Body of pancreas (tissue), 4 donors: ENCODE measurements around the gene METTL25B.

Experiments used
- CTCF ChIP-seq, 7 experiments: fragments of 450-650 bp in 4 of 7; fragments of 200-600 bp in 3 of 7; sonication (generic) in 3 of 7; IDR thresholded peaks; one replicate each; pipeline ENCODE4 v1.5.1; 2016 to 2019; ENCODE audit warnings: antibody characterized with exemption in 7 of 7
- POLR2A ChIP-seq, 3 donors: fragments of 450-650 bp; IDR thresholded peaks; one replicate each; pipeline ENCODE4 v1.6.1; 2016; ENCODE audit warnings: antibody characterized with exemption in 3 of 3, mild to moderate bottlenecking in 2 of 3

GRCh38 chr1:156775799-156776198 is 47.5 kb downstream of the METTL25B start:
- TF ChIP-seq CTCF (IDR thresholded peaks at IDR 0.05): no peak
- TF ChIP-seq POLR2A (IDR thresholded peaks at IDR 0.05): no peak
